ENCODE measurements around the gene SUGCT.

SUGCT gene

GRCh38 chr7:40509287-40509996 is 374.6 kb downstream of the SUGCT start:
- no peak for DNase-seq (ENCODE audit: low read depth)
- TF ChIP-seq POLR2A (IDR thresholded peaks at IDR 0.05; ENCODE audit: extremely low read depth, insufficient read length) (no peak), CTCF (IDR thresholded peaks at IDR 0.05; ENCODE audit: low read depth, low read length) (no peak), MYC (IDR thresholded peaks at IDR 0.05; ENCODE audit: low read depth, low read length) (no peak)
- H3K4me3 ChIP-seq (ENCODE audit: low read depth, low read length), result no peak overlapping the region

GRCh38 chr7:40516376-40516775 is 381.6 kb downstream of the SUGCT start:
- H3K4me3 ChIP-seq (ENCODE audit: low read depth, low read length), result no peak overlapping the region
- no peak for TF ChIP-seq MAX (IDR thresholded peaks at IDR 0.05; ENCODE audit: low read depth, low read length)
- TF ChIP-seq POLR2A (IDR thresholded peaks at IDR 0.05; ENCODE audit: extremely low read depth, insufficient read length), result no peak
- TF ChIP-seq CTCF (IDR thresholded peaks at IDR 0.05; ENCODE audit: low read depth, low read length), result no peak
- TF ChIP-seq MYC (IDR thresholded peaks at IDR 0.05; ENCODE audit: low read depth, low read length), result no peak
- no peak for DNase-seq (ENCODE audit: low read depth)

GRCh38 chr7:40519009-40519408 is 384.2 kb downstream of the SUGCT start:
- H3K4me3 ChIP-seq (ENCODE audit: low read depth, low read length), result no peak overlapping the region
- no peak for DNase-seq (ENCODE audit: low read depth)
- TF ChIP-seq MYC (IDR thresholded peaks at IDR 0.05; ENCODE audit: low read depth, low read length), result no peak
- no peak for TF ChIP-seq CTCF (IDR thresholded peaks at IDR 0.05; ENCODE audit: low read depth, low read length)
- no peak for TF ChIP-seq POLR2A (IDR thresholded peaks at IDR 0.05; ENCODE audit: extremely low read depth, insufficient read length)
- TF ChIP-seq MAX (IDR thresholded peaks at IDR 0.05; ENCODE audit: low read depth, low read length), result no peak

- no peak overlapping the region for H3K4me3 ChIP-seq (ENCODE audit: low read depth, low read length)
- DNase-seq (ENCODE audit: low read depth), result no peak
- TF ChIP-seq MAX (IDR thresholded peaks at IDR 0.05; ENCODE audit: low read depth, low read length) (no peak), CTCF (IDR thresholded peaks at IDR 0.05; ENCODE audit: low read depth, low read length) (no peak), MYC (IDR thresholded peaks at IDR 0.05; ENCODE audit: low read depth, low read length) (no peak), POLR2A (IDR thresholded peaks at IDR 0.05; ENCODE audit: extremely low read depth, insufficient read length) (no peak)
Observed at GRCh38 chr7:40520986-40521738, 386.4 kb downstream of the SUGCT start.

- H3K4me3 ChIP-seq (ENCODE audit: low read depth, low read length), result no peak overlapping the region
- TF ChIP-seq CTCF (IDR thresholded peaks at IDR 0.05; ENCODE audit: low read depth, low read length) (no peak), POLR2A (IDR thresholded peaks at IDR 0.05; ENCODE audit: extremely low read depth, insufficient read length) (no peak), MAX (IDR thresholded peaks at IDR 0.05; ENCODE audit: low read depth, low read length) (no peak), MYC (IDR thresholded peaks at IDR 0.05; ENCODE audit: low read depth, low read length) (no peak)
- DNase-seq (ENCODE audit: low read depth), result no peak
Observed at GRCh38 chr7:40525764-40526163, 391.0 kb downstream of the SUGCT start.
